Measurements from ENCODE around the gene PHAF1.
A peak's percentile ranks its signal among the peaks of the same experiment; 100 is the strongest.

The PHAF1 gene

DNA sequence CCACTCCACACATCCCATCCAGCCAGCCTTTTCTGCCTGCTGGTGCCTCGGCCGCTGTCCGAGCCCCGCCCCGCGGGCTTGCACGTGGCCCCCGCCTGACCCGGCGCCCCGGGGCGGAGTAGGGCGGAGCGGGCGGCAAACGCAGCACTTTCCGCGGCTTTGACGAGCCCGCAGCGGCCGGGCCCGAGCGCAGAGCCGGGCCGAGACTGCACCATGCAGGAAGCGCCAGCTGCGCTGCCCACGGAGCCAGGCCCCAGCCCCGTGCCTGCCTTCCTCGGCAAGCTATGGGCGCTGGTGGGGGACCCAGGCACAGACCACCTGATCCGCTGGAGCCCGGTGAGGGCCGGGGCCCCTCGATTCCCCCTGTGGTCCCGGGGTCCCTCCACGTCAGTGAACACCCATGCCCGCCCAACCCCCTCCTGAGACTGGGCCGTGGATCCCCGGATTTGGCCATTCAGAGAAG is 54.9 kb downstream of the PHAF1 start, which contains the start of gene HSF4:
HSF4 (plus strand) TSS at position 147 of the 463 bp plus-strand sequence; CDS start at position 214, 67 bp downstream.
- DNase-seq = no peak

DNA sequence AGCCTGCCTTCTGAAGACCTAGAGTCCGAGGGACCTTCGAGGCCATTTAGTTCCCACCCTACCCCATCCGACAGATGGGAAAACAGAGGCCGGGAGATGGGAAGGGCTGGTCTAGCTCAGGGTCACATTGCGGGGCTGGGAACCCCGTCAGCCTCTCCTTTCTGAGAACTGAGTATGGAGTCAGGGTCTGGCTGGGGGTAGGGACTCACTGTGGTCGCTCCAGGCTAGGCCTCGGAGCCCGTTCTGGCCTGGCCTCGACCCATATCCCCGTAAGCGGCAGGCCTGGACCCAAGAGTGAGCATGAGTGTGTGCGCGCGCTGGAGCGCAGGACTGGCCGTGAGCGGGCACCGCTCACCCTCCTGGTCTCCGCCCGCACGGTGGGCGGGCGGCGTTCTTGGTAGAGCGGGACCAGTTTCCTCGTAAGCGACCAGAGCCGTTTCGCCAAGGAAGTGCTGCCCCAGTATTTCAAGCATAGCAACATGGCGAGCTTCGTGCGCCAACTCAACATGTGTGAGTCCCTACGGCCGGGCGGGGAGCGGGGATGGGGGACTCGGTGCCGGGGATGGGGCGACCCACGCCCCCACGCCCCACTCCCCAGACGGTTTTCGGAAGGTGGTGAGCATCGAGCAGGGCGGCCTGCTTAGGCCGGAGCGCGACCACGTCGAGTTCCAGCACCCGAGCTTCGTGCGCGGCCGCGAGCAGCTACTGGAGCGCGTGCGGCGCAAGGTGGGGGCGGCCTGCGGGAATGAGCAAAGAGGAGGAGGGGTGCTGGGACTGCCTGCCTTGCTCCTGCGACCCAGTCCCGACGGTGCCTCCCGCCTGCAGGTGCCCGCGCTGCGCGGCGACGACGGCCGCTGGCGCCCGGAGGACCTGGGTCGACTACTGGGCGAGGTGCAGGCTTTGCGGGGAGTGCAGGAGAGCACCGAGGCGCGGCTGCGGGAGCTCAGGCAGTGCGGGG is 55.7 kb downstream of the PHAF1 start:
- DNase-seq = no peak

DNA sequence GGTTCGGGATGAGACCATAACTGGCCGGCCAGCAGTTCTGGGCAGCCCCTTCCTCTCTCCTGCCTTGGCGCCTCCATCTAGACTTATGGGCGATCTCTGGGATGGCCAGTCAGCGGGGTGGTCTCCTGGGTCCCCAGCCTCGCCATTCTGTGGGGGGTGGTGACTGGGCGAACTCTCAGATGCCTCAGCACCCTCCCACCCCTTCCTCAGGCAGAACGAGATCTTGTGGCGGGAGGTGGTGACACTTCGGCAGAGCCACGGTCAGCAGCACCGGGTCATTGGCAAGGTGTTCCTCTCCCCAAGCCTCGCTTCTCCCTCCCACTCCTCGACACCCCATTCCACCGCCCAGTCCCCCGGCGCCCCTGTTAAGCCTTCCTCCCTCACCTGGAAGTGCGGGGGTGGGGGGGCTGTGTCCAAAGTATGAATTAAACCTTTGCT is 56.4 kb downstream of the PHAF1 start:
- no peak for DNase-seq

DNA sequence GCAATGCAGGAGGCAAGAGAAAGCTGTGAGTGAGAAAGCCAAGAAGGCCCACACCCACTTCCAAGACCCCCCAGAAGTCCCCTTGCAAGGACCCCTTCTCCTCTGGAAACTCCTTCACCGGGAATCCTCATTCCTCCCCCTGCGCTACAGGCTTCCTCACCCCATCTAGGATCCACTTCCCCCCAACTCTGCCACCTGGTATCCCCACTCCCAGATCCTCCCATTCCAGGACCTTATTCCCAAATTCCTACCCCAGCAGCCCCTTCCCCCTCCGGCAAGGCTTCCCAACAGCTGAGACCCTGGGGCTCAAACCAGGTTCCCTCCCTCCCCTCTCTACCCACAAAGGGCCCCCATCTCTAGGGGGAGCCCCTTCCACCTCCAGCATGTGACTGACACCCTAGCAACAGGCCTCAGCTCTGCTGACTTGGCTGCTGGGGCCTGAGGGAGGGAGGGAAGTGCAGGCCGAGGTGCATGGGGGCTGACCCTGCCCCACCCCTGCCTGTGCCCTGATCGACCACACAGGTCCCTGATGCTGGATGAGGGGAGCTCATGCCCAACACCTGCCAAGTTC is 56.9 kb downstream of the PHAF1 start:
- no peak for DNase-seq

DNA sequence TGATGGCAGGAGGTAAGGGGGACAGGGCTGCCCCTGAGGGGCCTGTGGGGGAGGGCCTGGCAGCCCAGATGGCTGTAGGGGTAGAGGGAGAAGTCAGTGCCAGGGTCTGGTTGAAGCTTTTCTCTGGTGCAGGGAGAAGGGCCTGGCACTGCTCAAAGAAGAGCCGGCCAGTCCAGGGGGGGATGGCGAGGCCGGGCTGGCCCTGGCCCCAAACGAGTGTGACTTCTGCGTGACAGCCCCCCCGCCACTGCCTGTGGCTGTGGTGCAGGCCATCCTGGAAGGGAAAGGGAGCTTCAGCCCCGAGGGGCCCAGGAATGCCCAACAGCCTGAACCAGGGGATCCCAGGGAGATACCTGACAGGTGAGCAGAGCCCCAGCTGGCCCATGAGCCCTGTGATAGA is 57.8 kb downstream of the PHAF1 start:
- DNase-seq = no peak

DNA sequence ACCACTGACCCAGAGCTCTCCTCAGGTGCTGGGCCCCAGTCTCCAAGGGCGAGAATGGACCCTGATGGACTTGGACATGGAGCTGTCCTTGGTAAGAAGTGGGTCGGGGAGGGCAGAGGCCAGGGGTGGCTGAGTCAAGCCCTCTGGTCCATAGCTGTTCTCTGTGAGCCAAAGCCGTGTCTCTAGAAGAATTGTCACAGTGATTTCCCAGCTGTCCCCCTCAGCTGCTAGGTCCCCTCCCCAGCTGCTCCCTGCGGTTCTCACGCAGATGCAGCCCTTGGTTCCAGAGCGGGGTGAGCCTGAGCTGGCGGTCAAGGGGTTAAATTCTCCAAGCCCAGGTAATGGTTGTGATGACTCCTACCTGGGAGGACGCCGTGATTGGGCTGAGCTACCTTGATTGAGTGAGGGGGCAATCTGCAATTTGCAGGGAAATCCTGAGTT is 59.3 kb downstream of the PHAF1 start:
- DNase-seq = no peak

DNA sequence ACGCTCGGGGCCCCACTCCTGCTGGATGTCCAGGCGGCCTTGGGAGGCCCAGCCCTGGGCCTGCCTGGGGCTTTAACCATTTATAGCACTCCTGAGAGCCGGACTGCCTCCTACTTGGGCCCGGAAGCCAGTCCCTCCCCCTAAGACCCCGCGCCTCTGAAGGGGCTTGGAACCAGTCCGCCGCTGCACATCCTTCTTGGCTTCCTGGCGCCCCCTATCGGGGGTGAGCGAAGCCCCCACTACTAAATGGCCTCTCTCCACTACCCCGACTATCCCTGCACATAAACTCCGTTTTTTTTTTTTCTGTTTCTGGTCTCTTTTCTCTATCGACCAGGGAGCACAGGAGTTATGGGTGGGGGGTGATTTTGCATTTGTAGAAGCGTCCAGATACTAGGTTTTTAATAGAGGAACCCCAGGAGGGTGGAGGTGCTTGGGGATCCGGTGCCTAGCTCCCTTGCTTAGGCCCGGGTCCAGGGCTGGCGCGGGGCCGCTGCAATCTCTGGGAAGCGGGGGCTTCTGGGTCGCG is 60.0 kb downstream of the PHAF1 start:
- no peak for DNase-seq

DNA sequence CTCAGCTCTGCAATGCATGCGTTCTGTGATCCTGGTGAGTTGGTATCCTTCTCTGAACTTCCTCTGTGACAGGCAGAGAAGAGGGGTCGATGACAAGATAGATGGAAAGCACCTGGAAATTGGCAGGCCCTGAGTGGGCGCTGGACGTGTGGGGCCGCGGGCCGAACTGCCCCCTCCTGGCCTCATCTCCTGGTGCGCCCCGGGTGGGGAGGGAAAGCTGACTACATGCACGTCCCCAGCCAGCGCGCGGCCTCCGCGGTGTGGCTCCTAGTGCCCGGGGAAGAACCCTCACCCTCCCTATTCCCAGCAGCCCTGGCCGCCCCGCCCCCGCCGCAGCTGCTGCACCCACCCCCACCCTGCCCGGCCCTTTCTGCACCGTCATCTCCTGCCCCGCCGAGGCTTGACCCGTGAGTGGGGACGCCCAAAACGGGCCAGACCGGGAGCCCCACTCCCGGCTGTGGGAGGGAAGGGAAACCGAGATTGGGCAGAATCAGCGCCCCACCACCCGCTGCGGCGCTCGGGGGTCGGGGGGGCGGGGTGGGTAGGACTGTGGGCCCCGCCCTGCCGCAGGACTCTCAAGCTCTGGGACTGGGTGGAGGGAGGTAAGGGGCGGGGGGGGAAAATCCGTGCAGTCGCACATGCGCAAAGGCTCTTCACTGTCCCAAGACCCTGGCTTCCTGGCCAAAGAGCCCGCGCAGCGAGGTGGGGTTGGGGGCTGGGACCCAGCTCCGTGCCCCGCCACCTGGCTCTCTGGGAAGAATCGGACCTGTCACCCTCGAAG is 60.6 kb downstream of the PHAF1 start, which contains the start of gene NOL3:
NOL3 (plus strand) TSS at position 371 of the 781 bp plus-strand sequence.
- peak; percentile 62 for DNase-seq

DNA sequence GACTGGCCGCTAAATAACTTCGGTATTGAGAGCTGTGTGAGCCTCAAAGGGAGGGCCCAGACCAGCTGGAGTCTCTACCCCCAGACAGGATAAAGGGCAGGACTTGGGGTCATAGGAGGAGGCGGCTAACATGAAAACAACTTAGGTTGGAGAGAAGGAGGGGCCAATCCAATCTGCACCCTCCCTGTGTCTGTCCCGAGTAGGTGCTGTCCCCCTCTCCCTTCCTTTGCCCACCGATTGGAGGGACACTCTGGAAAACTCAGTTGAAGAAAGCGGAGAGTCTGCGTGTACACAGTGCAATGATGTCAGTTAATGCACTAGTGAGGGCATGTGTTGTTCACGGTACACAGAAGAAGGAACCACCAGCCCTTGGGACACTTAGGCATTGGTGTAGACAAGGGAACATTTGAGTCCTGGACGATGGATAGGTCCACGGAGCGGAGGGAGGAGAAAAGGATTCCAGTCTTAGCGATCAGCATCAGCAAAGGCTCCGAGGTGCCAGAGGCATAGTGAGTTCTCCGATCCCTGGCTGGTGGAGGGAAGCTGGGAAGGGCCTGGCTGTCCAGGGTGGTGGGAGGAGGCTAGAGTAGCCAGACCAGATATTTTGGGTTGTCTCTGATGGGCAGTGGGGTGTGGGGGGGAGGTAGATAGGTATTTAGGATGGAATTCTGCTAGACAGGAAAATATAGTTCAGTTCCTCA is 61.4 kb downstream of the PHAF1 start:
- no peak for DNase-seq

DNA sequence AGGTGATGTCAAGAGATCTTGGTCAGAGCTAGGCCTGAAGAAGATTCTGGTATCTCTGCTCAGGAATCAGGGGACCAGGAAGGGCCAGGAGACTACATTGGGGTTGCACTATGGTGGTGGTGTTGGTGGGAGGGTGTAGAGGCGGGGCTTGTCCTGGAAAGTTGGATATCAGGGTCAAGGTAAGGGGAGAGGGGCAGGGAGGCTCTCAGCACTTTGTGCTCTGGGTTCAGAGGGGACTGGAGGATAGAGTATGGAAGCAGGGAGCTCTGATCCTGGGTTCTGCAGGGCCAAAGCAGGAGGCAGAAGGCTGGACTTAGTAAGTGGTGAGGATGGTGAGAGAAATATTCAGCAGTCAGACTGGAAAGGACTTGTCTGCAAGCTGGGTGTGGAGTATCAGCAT is 63.6 kb downstream of the PHAF1 start:
- no peak for DNase-seq

DNA sequence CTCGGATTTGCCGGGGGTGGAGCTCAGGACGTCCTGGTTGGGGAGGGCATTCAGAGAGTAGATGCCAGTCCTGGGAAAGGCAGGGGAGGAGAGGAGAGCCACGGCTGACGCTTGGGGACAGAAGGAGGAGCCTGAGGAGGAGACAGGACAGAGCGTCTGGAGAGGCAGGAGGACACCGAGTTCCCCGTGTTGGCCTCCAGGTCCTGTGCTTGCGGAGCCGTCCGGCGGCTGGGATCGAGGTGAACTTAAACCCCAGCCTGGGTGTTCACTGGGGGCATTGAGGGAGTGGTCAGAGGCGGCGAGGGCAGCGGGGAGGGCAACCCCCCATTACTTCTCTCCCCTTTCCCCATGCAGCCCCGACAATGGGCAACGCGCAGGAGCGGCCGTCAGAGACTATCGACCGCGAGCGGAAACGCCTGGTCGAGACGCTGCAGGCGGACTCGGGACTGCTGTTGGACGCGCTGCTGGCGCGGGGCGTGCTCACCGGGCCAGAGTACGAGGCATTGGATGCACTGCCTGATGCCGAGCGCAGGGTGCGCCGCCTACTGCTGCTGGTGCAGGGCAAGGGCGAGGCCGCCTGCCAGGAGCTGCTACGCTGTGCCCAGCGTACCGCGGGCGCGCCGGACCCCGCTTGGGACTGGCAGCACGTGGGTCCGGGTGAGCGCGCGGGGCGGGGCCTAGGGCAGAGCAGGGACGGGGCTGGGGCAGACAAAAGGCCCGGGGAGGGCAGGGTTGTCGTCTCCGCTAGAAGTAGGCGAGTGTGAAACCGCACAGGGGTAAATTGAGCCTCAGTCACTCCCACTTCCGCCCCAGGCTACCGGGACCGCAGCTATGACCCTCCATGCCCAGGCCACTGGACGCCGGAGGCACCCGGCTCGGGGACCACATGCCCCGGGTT is 64.3 kb downstream of the PHAF1 start:
- peak; percentile 71 for DNase-seq

DNA sequence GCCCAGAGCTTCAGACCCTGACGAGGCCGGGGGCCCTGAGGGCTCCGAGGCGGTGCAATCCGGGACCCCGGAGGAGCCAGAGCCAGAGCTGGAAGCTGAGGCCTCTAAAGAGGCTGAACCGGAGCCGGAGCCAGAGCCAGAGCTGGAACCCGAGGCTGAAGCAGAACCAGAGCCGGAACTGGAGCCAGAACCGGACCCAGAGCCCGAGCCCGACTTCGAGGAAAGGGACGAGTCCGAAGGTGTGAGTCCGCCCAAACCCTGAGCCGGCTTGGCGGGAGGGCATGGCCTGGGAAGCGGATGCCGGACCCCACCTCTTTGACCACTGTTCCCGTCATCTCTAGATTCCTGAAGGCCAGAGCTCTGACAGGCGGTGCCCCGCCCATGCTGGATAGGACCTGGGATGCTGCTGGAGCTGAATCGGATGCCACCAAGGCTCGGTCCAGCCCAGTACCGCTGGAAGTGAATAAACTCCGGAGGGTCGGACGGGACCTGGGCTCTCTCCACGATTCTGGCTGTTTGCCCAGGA is 65.0 kb downstream of the PHAF1 start:
- DNase-seq = no peak

DNA sequence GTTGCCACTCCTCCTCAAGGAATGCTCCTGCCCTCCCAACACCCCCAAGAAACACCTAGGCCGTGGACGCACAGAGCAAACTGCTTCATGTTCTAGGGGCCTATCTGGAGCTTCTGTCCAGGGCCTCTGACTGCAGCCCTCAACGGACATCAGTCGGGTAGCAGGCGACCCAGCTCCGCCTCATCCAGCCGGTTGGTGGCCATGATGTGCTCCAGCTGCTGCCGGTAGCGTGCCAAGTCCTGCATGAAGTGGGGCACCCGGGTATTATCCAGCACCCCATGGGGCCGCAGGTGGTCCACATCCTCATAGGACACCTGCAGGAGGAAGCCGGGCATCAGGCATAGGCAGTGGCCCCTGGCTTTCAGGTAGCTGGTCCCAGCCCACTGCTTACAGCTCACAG is 66.9 kb downstream of the PHAF1 start:
- no peak for DNase-seq

DNA sequence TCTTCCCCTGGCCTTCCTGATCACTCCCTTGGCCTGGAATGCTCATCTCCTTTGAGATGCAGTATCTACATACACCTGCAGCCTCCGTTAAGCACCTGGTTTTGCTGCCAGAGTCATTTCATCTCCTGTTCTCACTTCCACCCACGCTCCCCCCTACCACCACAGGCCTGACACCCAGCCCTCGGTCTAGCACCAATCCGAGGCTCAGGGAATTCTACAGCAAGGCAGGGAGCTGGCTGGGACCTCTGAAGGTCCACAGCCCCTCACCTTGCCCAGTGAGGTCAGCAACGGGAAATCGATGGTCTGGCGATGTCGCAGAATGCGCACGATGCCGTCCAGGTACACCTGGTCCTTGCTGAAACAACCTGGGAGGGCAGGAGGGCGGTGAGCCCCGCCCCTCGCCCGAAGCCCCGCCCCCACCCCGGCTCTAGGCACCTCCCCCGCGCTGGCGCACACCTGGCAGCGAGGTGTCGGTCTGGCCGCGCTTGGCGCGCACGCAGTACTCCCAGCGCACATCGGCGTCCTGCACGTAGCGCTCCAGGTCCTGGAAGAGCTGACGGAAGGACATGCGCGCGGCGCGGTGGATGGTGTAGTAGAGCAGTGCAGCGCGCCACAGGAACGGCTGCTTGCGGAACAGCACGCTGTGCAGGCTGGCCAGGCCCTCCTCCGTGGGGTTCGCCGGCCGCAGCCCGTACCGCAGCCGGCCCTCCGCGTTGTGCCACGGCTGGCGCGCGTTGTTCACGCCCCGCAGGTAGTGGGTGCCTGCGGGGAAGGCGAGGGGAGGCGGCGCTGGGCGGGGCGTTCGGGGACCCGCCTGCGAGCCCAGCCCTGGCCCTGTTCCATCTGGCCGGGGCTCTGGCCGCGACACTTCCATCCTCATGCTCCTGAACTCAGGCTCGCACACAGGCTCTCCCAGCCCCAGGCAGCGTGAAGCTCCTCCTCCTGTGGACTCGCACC is 68.3 kb downstream of the PHAF1 start:
- no peak for DNase-seq

DNA sequence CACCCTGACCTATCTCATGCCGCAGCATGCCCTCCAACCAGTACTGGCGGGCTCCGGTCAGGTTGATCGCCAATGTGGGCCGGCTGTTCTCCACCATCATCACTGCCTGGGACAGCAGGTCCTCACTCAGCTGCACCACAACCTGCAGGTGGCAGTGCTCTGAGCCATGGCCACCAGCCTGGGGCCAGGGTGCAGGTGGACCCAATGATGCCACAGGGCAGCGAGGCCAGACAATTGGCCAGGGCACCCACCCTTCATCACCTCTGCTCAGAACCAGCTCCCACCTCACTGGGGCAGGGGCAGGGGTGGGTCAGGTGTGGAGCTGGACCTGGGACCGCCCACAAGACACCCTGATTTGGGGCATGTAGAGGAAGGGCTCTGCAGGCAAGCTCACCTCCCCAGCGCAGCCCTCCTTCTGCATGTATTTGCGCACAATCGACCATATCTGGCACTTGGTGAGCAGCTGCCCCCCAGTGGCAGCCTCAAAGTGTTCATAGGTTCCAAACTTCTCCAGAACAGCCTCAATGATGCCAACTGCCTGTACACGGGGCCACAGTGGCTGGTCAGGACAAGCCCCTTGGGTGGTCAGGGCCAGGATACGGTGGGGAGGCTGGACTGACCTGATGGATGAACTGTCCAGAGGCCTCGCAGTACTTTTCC is 69.8 kb downstream of the PHAF1 start:
- no peak for DNase-seq

DNA sequence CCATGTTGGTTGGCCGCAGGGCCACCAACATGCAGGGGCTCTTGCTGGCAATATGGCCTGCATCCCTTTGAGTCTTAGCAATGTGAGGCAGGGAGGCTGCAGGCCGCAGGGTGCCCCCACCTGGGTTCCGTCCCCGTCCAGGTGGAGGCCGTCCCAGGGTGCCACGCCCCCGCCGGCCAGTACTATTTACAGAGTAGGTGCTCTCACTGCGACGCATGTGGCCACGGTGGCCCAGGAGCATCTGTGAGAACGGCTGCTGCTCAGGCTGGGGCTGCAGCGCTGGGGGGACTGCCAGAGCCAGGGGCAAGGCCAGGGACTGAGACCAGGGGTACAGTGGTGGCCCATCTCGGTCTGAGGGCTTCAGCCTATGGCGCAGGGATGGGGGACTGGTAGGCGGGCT is 70.4 kb downstream of the PHAF1 start:
- no peak for DNase-seq

DNA sequence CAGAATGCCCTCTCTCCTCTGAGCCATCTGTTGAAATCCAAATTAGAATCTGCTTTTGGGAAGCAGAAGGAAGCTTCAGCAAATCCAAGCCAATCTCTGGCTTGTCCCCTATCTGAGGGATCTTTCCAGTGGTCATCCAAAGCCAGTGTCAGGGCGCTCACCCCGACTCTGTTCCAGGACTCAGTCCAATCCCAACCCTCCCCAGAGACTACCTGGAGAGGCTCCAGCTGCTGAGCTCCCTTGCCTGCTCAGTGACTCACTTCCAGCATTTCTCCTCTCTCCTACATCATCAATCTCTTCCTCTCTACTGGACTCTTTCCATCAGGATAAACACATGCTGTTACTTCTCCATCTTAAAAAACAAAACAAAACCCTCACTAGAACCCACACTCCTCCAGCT is 71.6 kb downstream of the PHAF1 start:
- DNase-seq = no peak

DNA sequence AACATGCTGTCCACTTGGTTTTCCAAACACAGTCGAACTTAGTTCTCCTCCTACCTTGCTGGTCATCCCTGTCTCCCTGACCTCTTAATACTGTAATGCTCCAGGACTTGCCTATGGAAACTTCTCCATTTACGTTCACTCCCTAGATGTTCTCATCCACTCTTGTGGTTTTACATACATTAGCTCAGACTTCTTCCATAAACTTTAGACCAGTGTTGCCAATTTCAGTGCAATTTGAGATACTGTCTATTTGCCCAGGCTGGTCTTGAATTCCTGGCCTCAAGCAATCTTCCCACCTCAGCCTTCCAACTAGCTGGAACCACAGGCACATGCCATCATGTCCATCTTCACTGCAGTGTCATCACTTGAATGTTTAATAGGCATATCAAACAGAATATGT is 72.5 kb downstream of the PHAF1 start:
- DNase-seq = no peak

DNA sequence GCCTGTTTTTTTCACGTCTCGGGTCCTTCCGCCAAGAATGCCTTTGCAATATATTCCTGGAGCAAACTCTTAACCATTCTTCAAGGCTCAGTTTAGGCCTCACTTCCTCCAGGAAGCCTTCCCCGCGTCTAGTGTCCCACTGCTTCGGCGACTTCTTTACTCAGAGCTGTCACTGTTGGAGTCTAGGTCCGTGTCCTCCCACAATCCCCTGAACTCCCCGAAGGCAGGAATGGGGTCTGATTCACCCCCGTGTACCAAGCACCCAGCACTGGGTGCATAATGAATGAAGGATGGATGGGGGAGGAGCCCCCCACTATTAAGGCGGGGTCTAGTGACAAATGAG is 73.5 kb downstream of the PHAF1 start:
- DNase-seq = no peak
